ENCODE data around the gene NFKBIE.

The NFKBIE gene

DNA sequence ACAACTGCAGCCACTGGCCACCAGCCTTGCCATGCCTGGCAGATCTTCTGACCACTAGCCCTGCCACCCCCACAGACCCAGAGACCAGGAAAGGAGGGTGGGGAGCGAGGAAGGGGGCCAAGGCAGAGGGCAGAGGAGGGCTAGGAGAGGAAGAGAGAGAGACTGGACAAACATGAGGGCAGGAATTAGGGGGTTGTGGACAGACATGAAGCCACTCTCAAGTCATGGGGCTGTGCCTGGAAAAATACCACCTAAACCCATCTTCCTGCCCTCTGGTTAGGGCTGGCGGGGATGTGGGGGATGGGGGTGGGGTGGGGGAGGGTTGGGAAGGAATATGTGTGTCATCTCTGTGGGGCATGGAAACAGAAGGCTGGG is 43.4 kb downstream of the NFKBIE start:
- TF ChIP-seq, protein P1, sequence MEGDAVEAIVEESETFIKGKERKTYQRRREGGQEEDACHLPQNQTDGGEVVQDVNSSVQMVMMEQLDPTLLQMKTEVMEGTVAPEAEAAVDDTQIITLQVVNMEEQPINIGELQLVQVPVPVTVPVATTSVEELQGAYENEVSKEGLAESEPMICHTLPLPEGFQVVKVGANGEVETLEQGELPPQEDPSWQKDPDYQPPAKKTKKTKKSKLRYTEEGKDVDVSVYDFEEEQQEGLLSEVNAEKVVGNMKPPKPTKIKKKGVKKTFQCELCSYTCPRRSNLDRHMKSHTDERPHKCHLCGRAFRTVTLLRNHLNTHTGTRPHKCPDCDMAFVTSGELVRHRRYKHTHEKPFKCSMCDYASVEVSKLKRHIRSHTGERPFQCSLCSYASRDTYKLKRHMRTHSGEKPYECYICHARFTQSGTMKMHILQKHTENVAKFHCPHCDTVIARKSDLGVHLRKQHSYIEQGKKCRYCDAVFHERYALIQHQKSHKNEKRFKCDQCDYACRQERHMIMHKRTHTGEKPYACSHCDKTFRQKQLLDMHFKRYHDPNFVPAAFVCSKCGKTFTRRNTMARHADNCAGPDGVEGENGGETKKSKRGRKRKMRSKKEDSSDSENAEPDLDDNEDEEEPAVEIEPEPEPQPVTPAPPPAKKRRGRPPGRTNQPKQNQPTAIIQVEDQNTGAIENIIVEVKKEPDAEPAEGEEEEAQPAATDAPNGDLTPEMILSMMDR (IDR thresholded peaks at IDR 0.05; ENCODE audit: insufficient read depth, missing control alignments), result no peak
- FAIRE-seq, result no peak

DNA sequence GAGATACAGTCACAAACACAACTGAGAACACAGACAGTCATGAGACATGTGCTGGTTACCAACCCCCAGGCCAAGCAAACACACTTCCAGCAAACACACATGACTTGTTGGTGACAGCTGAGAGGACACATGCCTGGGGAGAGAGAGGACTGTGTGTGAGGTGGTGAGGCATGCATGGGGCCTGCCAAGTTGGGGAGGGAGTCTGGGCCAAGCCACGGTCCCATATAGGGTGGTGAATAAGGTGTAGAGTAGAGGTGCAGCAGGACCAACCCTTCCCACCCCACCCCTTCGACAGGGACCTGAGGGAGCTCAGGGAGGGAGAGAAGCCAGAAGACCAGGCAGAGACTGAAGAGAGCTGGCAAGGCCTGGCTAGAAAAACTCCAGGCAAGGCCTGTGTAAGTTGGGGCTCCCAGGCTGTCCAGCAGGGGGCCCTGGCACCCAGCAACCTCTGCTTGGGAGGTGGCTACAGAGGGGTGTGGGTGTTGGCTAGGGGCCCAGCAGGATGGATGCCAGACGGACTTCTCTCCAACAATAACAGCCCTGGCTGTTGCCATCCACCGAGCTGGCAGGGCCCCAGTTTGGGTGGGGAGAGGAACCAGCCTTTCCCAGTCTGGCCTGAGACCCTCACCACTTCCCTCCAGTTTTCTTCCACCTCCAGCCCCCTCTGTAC is 43.9 kb downstream of the NFKBIE start:
- FAIRE-seq (no peak), DNase-seq (ENCODE audit: insufficient read length, low spot score) (no peak)
- TF ChIP-seq, protein P1 (IDR thresholded peaks at IDR 0.05; ENCODE audit: insufficient read depth, missing control alignments), result peak; percentile 58

More for the DNA sequence above, 43.4 kb downstream of the NFKBIE start:
- DNase-seq (ENCODE audit: insufficient read length, low spot score), result no peak

DNA sequence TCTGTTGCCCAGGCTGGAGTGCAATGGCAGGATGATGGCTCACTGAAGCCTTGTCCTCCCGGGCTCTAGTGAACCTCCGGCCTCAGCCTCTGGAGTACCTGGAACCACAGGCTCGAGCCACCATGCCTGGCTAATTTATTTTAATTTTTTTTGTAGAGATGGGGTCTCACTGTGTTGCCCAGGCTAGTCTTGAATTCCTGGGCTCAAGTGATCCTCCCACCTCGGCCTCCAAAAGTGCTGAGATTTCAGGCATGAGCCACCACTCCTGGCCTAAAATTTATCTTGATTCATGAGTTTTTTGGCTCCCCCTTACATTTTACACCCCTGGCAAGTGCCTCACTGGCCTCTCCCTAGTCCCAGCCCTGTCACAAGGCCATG is 44.4 kb downstream of the NFKBIE start:
- DNase-seq (ENCODE audit: insufficient read length, low spot score) (no peak), FAIRE-seq (no peak)
- TF ChIP-seq, protein P1 (IDR thresholded peaks at IDR 0.05; ENCODE audit: insufficient read depth, missing control alignments), result no peak

DNA sequence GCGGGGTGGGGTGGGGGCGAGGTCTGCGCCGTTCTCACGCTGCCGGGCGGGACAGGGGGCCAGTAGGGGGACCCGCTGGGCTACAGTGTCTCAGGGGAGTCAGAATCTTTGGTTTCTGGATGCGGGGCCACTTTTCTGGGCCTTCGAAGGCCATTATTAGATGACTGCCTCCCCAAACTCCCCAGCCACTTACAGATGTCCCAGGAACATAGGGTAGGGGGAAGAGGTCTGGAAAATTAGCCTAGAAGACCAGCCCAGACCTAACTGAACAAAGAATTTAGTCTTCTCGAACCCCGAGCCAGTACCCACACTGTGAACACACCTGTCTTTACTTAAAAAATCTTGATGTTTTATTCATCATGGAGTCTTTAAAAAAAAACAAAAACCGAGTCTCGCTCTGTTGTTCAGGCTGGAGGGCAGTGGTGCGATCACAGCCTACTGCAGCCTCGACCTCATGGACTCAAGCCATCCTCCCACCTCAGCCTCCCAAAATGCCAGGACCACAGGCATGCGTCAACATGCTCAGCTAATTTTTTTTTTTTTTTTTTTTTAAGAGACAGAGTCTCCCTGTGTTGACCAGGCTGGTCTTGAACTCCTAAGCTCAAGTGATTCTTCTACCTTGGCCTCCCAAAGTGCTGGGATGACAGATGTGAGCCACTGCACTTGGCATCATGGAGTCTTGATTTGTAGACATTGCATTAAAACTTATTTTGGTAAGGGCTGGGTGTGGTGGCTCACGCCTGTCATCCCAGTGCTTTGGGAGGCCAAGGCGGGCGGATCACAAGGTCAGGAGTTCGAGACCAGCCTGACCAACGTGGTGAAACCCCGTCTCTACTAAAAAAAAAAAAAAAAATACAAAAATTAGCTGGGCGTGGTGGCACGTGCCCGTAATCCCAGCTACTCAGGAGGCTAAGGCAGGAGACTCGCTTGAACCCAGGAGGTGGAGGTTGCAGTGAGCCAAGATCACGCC is 45.3 kb downstream of the NFKBIE start:
- no peak for FAIRE-seq
- TF ChIP-seq, protein P1 (IDR thresholded peaks at IDR 0.05; ENCODE audit: insufficient read depth, missing control alignments), result no peak

DNA sequence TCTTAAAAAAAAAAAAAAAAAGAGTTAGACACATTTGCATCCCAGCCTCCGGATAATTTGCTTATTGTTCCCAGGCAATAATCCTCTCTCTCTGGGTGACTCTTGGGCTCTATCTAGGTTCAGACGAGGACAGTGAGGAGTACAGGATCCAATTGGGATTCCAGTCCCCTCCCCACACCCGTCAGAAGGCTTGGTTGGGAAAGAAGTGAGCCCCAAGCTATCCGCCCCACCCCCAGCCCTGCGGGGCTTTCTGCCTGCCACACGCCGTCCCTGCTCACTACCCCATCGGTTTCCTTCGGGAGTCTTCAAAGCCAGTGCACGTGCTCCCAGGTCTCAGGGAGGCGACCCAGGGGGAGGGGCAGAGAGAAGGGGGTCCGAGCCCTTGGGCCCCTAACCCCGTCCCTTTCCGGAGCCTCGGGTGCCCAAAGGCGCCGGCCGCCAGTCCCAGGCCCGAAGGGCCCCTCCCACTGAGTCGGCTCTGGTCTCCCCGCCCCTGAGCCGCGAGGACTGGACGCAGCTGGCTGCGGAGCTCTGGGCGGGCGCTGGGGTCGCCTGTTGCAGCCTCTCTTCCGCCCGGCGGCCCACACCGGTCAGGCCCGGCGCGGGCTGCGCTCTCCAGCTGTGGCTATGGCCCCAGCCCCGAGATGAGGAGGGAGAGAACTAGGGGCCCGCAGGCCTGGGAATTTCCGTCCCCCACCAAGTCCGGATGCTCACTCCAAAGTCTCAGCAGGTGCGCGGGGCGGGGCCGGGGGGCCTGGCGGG is 46.1 kb downstream of the NFKBIE start:
- FAIRE-seq, result no peak
- TF ChIP-seq, protein P1 (IDR thresholded peaks at IDR 0.05; ENCODE audit: insufficient read depth, missing control alignments), result no peak
- DNase-seq (ENCODE audit: insufficient read length, low spot score), result peak; percentile 66

More for the DNA sequence above, 45.3 kb downstream of the NFKBIE start:
- DNase-seq (ENCODE audit: insufficient read length, low spot score), result no peak

DNA sequence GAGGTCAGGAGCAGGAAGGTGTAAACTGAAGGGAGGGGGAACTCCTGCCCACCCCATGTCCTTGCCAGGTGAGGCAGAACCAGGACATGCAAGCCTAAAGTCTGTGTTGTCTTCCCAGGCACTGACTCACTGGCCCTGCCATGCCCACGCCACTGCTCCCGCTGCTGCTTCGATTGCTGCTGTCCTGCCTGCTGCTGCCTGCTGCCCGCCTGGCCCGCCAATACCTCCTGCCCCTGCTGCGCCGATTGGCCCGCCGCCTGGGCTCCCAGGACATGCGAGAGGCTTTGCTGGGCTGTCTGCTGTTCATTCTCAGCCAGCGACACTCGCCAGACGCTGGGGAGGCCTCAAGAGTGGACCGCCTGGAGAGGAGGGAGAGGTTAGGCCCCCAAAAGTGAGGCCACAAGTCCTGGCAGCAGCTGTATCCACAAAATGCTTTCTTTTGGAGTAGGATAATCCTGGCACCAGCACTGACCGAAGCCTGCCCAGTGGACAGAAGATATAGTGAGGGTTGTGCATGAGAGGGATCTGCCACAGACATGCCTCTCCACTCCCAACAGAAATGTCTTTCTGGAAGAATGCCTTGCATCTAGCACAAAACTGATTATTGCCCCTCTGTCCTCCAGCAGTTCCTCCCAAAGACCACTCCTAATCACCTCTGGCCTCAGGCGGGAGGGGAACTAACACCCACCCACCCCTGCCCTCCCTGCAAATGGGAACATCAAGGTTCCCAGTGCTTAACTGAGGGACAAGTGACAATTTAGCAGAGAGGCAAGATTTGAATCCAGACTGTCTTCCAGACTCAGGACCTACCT is 47.8 kb downstream of the NFKBIE start:
- DNase-seq (ENCODE audit: insufficient read length, low spot score) (no peak), FAIRE-seq (no peak)
- TF ChIP-seq, protein P1 (IDR thresholded peaks at IDR 0.05; ENCODE audit: insufficient read depth, missing control alignments), result no peak
